KBM-7 (cell line): ENCODE results near the gene DNMT3A.
A peak's percentile ranks its signal among the peaks of the same experiment; 100 is the strongest.

Source experiments
- DNase-seq: peaks from one replicate; pipeline ENCODE4 v3.0.0-alpha.2; 2015
- in situ Hi-C: fragments of 300-500 bp; cut with MboI; formaldehyde crosslinking; loops from 2 replicates; pipeline ENCODE4 v1.14.3; 2020; ENCODE audit warnings: low sequenced_read_pairs, low pct_unique_long_range_greater_than_20kb, mixed read lengths

DNMT3A gene

DNA sequence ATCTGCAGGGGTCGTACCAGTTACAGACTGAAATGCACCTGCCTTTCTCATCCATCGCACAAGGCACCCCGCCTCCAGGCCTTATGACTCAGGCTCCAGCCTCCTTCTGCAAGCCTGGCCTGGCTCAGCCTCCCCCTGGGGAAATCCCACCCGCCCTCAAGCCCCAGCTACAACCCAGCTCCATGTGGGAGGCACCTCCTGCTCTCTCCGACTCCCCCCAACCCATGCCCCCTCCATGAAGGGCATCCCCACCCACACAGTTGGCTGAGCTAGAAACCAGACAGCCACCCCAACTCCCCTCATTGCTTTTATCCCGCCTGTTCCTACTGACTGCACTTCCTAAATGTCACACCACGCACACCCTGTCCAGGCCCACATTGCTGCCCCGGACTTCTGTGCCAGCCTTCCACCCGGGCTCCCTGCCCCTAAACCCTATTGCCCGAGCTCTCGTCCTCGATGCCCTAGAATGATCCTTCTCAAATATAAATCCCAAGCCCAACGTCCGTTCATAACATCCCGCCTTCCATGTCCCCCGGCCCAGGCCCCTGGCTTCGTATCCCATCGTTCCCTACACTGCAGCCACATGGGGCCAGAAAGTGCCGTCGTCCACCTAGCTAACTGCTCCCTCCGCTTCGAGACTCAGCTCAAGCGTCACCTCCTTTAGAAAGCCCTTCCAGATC, 9.9 kb downstream of the DNMT3A start:
- in situ Hi-C loops: no loop called here
- DNase-seq: no peak

- DNase-seq: no peak
- in situ Hi-C loops: no loop called here
Observed at GRCh38 chr2:25330937-25331336, 10.8 kb downstream of the DNMT3A start.

- in situ Hi-C loops: no loop called here
- DNase-seq: no peak
Observed at GRCh38 chr2:25330273-25330672, 11.5 kb downstream of the DNMT3A start.

- in situ Hi-C loops: no loop called here
- no peak for DNase-seq
Observed at GRCh38 chr2:25328152-25329085, 13.3 kb downstream of the DNMT3A start.

- no peak for DNase-seq
- in situ Hi-C loops: no loop called here
Observed at GRCh38 chr2:25326326-25327013, 15.3 kb downstream of the DNMT3A start.

GRCh38 chr2:25324905-25325592, 16.7 kb downstream of the DNMT3A start:
- no peak for DNase-seq
- in situ Hi-C loops: no loop called here

- in situ Hi-C loops: no loop called here
- no peak for DNase-seq
Observed at GRCh38 chr2:25324251-25324650, 17.5 kb downstream of the DNMT3A start.

- DNase-seq: no peak
- in situ Hi-C loops: no loop called here
Observed at GRCh38 chr2:25323610-25324189, 18.0 kb downstream of the DNMT3A start.

GRCh38 chr2:25323042-25323514, 18.6 kb downstream of the DNMT3A start:
- no peak for DNase-seq
- in situ Hi-C loops: no loop called here

- in situ Hi-C loops: no loop called here
- no peak for DNase-seq
Observed at GRCh38 chr2:25322312-25322711, 19.4 kb downstream of the DNMT3A start.

GRCh38 chr2:25320077-25320476, 21.6 kb downstream of the DNMT3A start:
- DNase-seq: no peak
- in situ Hi-C loops: no loop called here

DNA sequence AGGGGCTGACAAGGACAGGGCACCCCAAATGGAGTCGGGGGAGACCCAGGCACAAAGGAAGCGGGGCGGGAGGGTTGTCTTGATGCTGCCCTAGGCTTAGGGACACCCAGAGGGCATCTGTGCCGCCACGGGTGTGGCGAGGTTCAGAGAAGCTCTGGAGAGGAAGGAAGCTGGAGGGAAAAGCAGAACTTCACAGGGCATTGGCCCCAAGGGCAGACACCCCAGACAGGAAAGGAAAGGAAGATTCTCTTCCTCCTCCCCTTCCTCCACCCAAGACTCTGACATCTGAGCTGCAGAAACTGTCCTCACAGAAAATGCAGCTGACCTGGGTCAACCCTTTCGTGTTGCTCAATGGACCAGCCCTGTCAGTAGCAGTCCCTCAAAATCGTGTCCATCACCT, 25.6 kb downstream of the DNMT3A start:
- peak; percentile 81 for DNase-seq
- in situ Hi-C loops: no loop called here

DNA sequence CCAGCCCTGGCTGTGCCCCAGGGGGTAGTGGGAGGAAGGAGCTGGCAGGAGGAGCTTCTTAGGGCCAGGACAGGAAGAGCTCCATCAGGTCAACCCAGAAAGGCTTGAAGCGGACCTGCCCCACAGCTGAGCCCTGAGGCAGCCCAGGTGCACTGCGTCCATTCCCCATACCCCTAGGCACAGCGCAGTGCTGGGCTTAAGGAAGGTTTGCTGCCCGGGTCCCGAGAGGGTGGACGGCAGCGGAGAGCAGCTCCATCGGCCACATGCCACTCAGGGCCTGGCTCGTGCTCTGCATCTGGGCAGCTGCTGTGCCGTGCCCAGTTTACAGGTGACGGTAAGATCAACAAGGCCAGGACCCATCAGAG, 26.4 kb downstream of the DNMT3A start:
- in situ Hi-C loops: no loop called here

GRCh38 chr2:25314514-25315315, 27.0 kb downstream of the DNMT3A start:
- DNase-seq: peak; percentile 64
- in situ Hi-C loops: no loop called here

More for the DNA sequence above, 26.4 kb downstream of the DNMT3A start:
- no peak for DNase-seq

DNA sequence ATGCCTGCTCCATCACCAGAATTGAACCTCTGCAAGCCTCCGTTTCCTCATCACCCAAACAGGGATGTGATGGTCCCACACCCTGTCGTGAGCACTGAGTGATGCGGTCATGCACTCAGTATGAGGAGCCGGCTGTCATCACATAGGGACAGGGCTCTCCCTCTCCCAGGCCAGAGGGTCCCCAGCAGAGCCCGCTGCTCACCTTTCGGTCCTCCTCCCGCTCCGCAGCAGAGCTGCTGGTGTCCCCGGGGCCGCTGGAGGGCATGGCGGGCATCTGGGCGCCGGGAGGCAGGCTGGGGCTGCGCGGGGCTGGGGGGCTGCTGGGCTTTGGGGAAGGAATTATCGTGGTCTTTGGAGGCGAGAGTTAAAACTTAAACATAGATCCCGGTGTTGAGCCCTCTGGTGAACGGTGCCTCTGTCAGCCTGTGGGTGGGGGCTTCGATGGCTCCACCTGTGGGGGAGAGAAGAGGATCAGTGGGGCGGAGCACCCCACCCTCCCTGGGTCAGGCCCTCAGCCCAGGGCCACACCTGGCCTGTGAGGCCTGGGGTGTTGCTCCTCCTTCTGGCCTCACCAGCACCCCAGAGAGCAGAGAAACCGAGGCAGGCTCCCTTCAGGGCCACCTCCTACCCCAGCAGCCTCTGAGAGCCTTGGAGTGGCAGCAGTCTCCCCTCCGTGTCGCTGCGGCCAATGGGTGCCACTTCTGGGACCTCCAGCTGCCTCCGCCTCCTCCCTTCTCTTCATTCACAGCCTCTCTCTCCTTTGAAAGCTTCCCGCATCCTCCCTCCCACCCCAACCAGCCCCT, 27.8 kb downstream of the DNMT3A start:
- DNase-seq: no peak
- in situ Hi-C loops: no loop called here

GRCh38 chr2:25312958-25313710, 28.6 kb downstream of the DNMT3A start:
- no peak for DNase-seq
- in situ Hi-C loops: no loop called here
